Measurements from ENCODE around the gene PDE7B.

PDE7B gene

GRCh38 chr6:136117081-136117480 lies 265.6 kb downstream of the PDE7B start:
- TF ChIP-seq CTCF (IDR thresholded peaks at IDR 0.05; ENCODE audit: unreplicated experiment in 3 of 3) = no peak
- peaks cover 13% of the 10 kb centered on the region for H3K4me1 Mint-ChIP-seq
- H3K4me3 Mint-ChIP-seq = no peak overlapping the region
- H3K27ac Mint-ChIP-seq = no peak overlapping the region
- no peaks in the 10 kb centered on the region for H3K36me3 Mint-ChIP-seq (ENCODE audit: low read depth)
- H3K27me3 Mint-ChIP-seq (ENCODE audit: low read depth) = peaks cover 10% of the 10 kb centered on the region
- H3K9me3 Mint-ChIP-seq = no peaks in the 10 kb centered on the region

GRCh38 chr6:136118787-136119186 lies 267.3 kb downstream of the PDE7B start:
- Mint-ChIP-seq H3K36me3 (ENCODE audit: low read depth) (no peaks in the 10 kb centered on the region), H3K4me1 (peaks cover 11% of the 10 kb centered on the region), H3K4me3 (no peak overlapping the region), H3K9me3 (no peaks in the 10 kb centered on the region), H3K27ac (no peak overlapping the region), H3K27me3 (ENCODE audit: low read depth) (peaks cover 10% of the 10 kb centered on the region)
- no peak for TF ChIP-seq CTCF (IDR thresholded peaks at IDR 0.05; ENCODE audit: unreplicated experiment in 3 of 3)

- Mint-ChIP-seq H3K27me3 (ENCODE audit: low read depth) (peaks cover 4% of the 10 kb centered on the region), H3K4me1 (peaks cover 19% of the 10 kb centered on the region), H3K36me3 (ENCODE audit: low read depth) (no peaks in the 10 kb centered on the region), H3K27ac (no peak overlapping the region), H3K4me3 (no peak overlapping the region), H3K9me3 (no peaks in the 10 kb centered on the region)
- TF ChIP-seq CTCF (IDR thresholded peaks at IDR 0.05; ENCODE audit: unreplicated experiment in 3 of 3) = no peak
Observed at GRCh38 chr6:136123468-136123867, 272.0 kb downstream of the PDE7B start.

- Mint-ChIP-seq H3K9me3 (no peaks in the 10 kb centered on the region), H3K27me3 (ENCODE audit: low read depth) (peaks cover 1% of the 10 kb centered on the region), H3K4me3 (no peak overlapping the region), H3K4me1 (peaks cover 25% of the 10 kb centered on the region), H3K36me3 (ENCODE audit: low read depth) (no peaks in the 10 kb centered on the region), H3K27ac (no peak overlapping the region)
- no peak for TF ChIP-seq CTCF (IDR thresholded peaks at IDR 0.05; ENCODE audit: unreplicated experiment in 3 of 3)
Observed at GRCh38 chr6:136125585-136125984, 274.1 kb downstream of the PDE7B start.

GRCh38 chr6:136127873-136128272 lies 276.4 kb downstream of the PDE7B start:
- H3K27me3 Mint-ChIP-seq (ENCODE audit: low read depth) = peaks cover 5% of the 10 kb centered on the region
- H3K9me3 Mint-ChIP-seq = no peaks in the 10 kb centered on the region
- no peak overlapping the region for H3K4me3 Mint-ChIP-seq
- H3K27ac Mint-ChIP-seq = peak overlapping the region; percentile 24 to 85 (median 80)
- peaks cover 30% of the 10 kb centered on the region for H3K4me1 Mint-ChIP-seq
- no peak for TF ChIP-seq CTCF (IDR thresholded peaks at IDR 0.05; ENCODE audit: unreplicated experiment in 3 of 3)
- no peaks in the 10 kb centered on the region for H3K36me3 Mint-ChIP-seq (ENCODE audit: low read depth)

GRCh38 chr6:136129365-136129764 lies 277.9 kb downstream of the PDE7B start:
- H3K4me3 Mint-ChIP-seq = no peak overlapping the region
- no peaks in the 10 kb centered on the region for H3K36me3 Mint-ChIP-seq (ENCODE audit: low read depth)
- H3K27ac Mint-ChIP-seq = peak overlapping the region in 1 of 3 experiments; percentile 31
- H3K4me1 Mint-ChIP-seq = peaks cover 31% of the 10 kb centered on the region
- peaks cover 5% of the 10 kb centered on the region for H3K27me3 Mint-ChIP-seq (ENCODE audit: low read depth)
- TF ChIP-seq CTCF (IDR thresholded peaks at IDR 0.05; ENCODE audit: unreplicated experiment in 3 of 3) = no peak
- no peaks in the 10 kb centered on the region for H3K9me3 Mint-ChIP-seq

All from nephron (organoid).